Stimulated activated naive CD8-positive, alpha-beta T cell treated with anti-CD3 and anti-CD28 coated beads, Interleukin-15, Interleukin-2, amounts not matched to agents 100 ng/mL and 50 ng/mL, for 24 hours (primary cell): ENCODE measurements around the gene MGST2.
"Not testable (repeated sequence)": the region's sequence is repeated elsewhere in the genome, so short reads cannot be mapped to it uniquely, and the experiment has no call there.

ENCODE experiments used
- H3K27ac Mint-ChIP-seq: one replicate; pipeline ENCODE4 v1.8.0; 2021; ENCODE audit warnings: mild to moderate bottlenecking, mixed read lengths
- H3K27me3 Mint-ChIP-seq: one replicate; pipeline ENCODE4 v1.8.0; 2021; ENCODE audit warnings: mixed read lengths
- H3K36me3 Mint-ChIP-seq: one replicate; pipeline ENCODE4 v1.8.0; 2021; ENCODE audit warnings: low read depth, mixed read lengths
- H3K4me1 Mint-ChIP-seq: one replicate; pipeline ENCODE4 v1.8.0; 2021; ENCODE audit warnings: low read depth, mixed read lengths
- H3K4me3 Mint-ChIP-seq: one replicate; pipeline ENCODE4 v1.8.0; 2021; ENCODE audit warnings: mild to moderate bottlenecking, mixed read lengths
- H3K9me3 Mint-ChIP-seq: one replicate; pipeline ENCODE4 v1.8.0; 2021; ENCODE audit warnings: mixed read lengths

The MGST2 gene

GRCh38 chr4:139665690-139666529 is at the start of gene MGST2:
TSS of gene MGST2 (plus strand) at chr4:139665819. CDS start at chr4:139666020, 201 bp downstream.
- Mint-ChIP-seq H3K27ac (peak within 1 kb of the TSS; percentile 87), H3K4me3 (peak within 1 kb of the TSS; percentile 88), H3K36me3 (no peaks in the 10 kb centered on the region), H3K9me3 (no peaks in the 10 kb centered on the region), H3K27me3 (no peaks in the 10 kb centered on the region), H3K4me1 (peaks cover 20% of the 10 kb centered on the region)

DNA sequence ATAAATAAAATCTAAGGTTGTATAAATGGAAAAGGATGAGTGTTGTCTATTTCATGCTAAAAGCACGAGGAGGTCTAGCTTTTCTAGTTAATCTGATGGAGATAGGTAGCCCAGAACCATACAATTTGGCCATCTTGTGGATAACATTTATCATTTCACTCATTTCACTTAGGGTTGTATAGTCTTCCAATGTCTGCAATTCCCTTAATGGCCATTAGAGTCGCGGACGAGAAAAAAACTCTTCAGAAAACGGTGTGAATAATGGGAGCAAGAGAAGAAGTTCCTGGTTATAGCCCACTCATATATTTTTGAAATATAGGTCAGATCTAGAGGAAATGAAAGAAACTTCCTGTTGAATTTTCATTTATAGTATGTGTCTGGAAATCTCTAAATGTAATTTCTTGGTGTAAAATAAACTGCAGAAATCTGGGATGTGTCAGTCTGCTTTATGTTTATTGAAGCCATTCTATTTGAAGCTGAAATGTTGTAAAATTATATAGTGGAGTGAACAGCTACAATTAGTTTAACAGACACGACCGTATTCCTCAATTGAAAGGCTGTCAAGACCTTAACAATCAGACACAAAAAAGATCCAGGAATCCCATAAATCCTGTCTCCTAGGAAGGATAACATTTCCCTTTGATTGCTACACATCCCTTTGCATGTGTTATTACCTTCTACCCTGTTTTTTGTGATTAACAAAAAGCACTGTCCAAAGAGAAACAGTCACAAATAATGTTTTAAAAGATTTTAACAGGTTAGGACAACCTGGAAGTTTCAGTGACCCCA is 47.7 kb upstream of the MGST2 start:
- no peak overlapping the region for H3K27ac Mint-ChIP-seq
- H3K4me1 Mint-ChIP-seq, result no peaks in the 10 kb centered on the region
- peaks cover 5% of the 10 kb centered on the region for H3K27me3 Mint-ChIP-seq
- no peak overlapping the region for H3K4me3 Mint-ChIP-seq
- H3K36me3 Mint-ChIP-seq, result no peaks in the 10 kb centered on the region
- H3K9me3 Mint-ChIP-seq, result no peaks in the 10 kb centered on the region

DNA sequence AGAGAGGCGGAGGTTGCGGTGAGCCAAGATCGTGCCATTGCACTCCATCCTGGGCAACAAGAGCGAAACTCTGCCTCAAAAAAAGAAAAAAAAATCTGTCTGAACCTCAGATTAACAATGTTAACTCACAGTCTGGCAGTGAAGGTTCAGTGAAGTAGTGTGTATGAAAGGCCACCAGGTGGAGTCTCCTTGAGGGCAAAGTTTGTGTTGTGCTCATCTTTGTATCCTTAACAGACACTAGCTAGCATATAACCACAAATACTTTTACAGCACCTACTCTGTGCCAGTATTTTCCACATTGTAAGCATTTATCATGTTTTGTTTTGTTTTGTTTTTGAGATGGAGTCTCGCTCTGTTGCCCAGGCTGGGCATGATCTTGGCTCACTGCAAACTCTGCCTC is 46.0 kb upstream of the MGST2 start:
- H3K4me1 Mint-ChIP-seq, result no peaks in the 10 kb centered on the region
- H3K27me3 Mint-ChIP-seq, result peaks cover 17% of the 10 kb centered on the region
- no peak overlapping the region for H3K27ac Mint-ChIP-seq
- no peak overlapping the region for H3K4me3 Mint-ChIP-seq
- no peaks in the 10 kb centered on the region for H3K36me3 Mint-ChIP-seq
- H3K9me3 Mint-ChIP-seq, result no peaks in the 10 kb centered on the region

- Mint-ChIP-seq H3K27ac (no peak overlapping the region), H3K9me3 (no peaks in the 10 kb centered on the region), H3K4me1 (no peaks in the 10 kb centered on the region), H3K27me3 (peaks cover 21% of the 10 kb centered on the region), H3K4me3 (no peak overlapping the region), H3K36me3 (no peaks in the 10 kb centered on the region)
Measured at GRCh38 chr4:139622901-139623381, 42.7 kb upstream of the MGST2 start.

GRCh38 chr4:139624441-139625092 is 41.1 kb upstream of the MGST2 start:
- Mint-ChIP-seq H3K36me3 (no peaks in the 10 kb centered on the region), H3K4me3 (no peak overlapping the region), H3K4me1 (no peaks in the 10 kb centered on the region), H3K27ac (no peak overlapping the region), H3K9me3 (no peaks in the 10 kb centered on the region), H3K27me3 (peaks cover 21% of the 10 kb centered on the region)

DNA sequence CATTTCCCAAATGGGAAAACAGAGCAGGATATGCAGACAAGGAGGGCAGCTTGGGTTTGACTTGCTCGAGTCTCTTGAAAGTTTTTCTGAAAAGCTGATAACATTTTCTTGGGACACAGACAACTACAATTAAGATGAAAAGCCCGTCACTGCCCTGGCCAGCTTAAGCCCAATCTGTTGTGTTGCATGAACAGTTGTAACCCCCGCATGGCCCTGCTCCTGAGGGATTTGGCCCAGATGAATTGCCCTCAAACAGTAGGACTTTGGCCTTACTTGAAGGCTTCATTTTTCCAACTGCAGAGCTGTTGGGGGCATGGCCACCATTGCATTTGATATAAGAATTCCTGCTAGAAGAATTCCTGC is 40.5 kb upstream of the MGST2 start:
- H3K4me3 Mint-ChIP-seq, result no peak overlapping the region
- H3K9me3 Mint-ChIP-seq, result no peaks in the 10 kb centered on the region
- H3K36me3 Mint-ChIP-seq, result no peaks in the 10 kb centered on the region
- H3K27ac Mint-ChIP-seq, result no peak overlapping the region
- no peaks in the 10 kb centered on the region for H3K4me1 Mint-ChIP-seq
- peaks cover 21% of the 10 kb centered on the region for H3K27me3 Mint-ChIP-seq

- no peak overlapping the region for H3K27ac Mint-ChIP-seq
- no peaks in the 10 kb centered on the region for H3K36me3 Mint-ChIP-seq
- H3K27me3 Mint-ChIP-seq, result peaks cover 21% of the 10 kb centered on the region
- no peaks in the 10 kb centered on the region for H3K9me3 Mint-ChIP-seq
- H3K4me1 Mint-ChIP-seq, result no peaks in the 10 kb centered on the region
- H3K4me3 Mint-ChIP-seq, result no peak overlapping the region
Measured at GRCh38 chr4:139625482-139625881, 40.1 kb upstream of the MGST2 start.

DNA sequence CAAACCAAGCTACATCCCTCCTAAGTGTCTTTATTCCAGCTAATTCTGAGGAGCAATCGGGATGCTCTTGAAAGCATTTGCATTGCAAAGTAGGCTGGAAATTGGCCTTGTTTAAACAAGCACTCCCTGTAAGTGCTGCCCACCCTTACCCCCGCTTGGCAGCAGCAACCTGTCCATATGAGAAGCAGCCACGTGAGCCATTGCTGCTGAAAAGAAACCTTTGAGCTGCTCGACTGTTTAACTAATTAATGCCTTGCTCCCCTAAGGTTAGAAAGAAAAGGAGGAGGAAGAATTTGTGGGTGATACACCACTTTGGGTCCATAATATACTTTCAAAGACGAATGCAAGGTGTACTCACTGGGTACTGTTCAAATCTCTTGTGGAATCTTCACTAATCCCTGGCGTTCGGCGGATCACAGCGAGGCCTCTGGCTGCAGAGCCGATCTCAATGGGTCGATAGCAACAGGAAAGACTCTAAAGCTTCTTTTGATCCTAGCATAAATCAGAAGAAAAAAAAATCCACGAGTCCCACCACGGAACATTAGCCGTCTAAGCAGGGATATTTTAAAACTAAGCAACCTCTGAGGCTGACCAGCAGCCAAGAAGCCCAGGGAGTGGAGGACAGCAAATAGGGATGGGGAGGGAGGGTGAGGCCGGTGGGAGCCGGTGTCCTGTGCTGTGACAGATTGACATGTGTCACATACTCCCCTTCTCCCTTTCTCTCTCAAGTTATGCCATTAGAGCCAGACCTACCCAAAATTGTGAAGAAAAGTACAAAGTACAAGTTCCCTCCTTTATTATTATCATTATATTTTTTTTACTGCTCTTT is 37.2 kb upstream of the MGST2 start:
- no peaks in the 10 kb centered on the region for H3K36me3 Mint-ChIP-seq
- no peaks in the 10 kb centered on the region for H3K4me1 Mint-ChIP-seq
- H3K9me3 Mint-ChIP-seq, result no peaks in the 10 kb centered on the region
- no peak overlapping the region for H3K27ac Mint-ChIP-seq
- peaks cover 11% of the 10 kb centered on the region for H3K27me3 Mint-ChIP-seq
- no peak overlapping the region for H3K4me3 Mint-ChIP-seq

GRCh38 chr4:139629436-139630125 is 36.0 kb upstream of the MGST2 start:
- H3K27ac Mint-ChIP-seq, result no peak overlapping the region
- no peaks in the 10 kb centered on the region for H3K4me1 Mint-ChIP-seq
- no peaks in the 10 kb centered on the region for H3K9me3 Mint-ChIP-seq
- H3K4me3 Mint-ChIP-seq, result no peak overlapping the region
- peaks cover 12% of the 10 kb centered on the region for H3K27me3 Mint-ChIP-seq
- H3K36me3 Mint-ChIP-seq, result no peaks in the 10 kb centered on the region

GRCh38 chr4:139630126-139630495 is 35.5 kb upstream of the MGST2 start:
- H3K36me3 Mint-ChIP-seq, result no peaks in the 10 kb centered on the region
- no peaks in the 10 kb centered on the region for H3K4me1 Mint-ChIP-seq
- H3K9me3 Mint-ChIP-seq, result no peaks in the 10 kb centered on the region
- H3K4me3 Mint-ChIP-seq, result no peak overlapping the region
- peaks cover 12% of the 10 kb centered on the region for H3K27me3 Mint-ChIP-seq
- no peak overlapping the region for H3K27ac Mint-ChIP-seq

DNA sequence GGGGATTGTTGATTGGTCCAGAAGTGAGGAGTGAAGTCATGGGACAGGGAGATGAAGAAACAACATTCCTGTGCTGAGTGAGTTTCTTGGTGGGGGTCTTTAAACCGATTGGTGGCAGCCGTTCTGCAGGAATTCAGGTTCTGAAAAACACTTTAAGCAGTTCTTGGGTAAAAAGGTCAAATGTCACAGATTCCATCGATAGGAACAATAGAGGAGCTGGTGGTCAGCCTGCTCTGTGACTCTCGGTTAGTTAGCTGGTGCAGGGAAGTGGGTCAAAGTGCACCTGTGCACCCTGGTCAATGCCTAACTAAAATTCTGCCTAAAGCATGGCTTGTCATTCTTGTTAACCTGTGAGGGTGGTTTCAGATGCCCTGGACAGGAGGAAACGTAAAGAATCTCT is 34.6 kb upstream of the MGST2 start:
- Mint-ChIP-seq H3K27ac (no peak overlapping the region), H3K36me3 (no peaks in the 10 kb centered on the region), H3K27me3 (peaks cover 16% of the 10 kb centered on the region), H3K9me3 (no peaks in the 10 kb centered on the region), H3K4me3 (no peak overlapping the region), H3K4me1 (no peaks in the 10 kb centered on the region)

- Mint-ChIP-seq H3K9me3 (no peaks in the 10 kb centered on the region), H3K27me3 (peaks cover 12% of the 10 kb centered on the region), H3K4me1 (no peaks in the 10 kb centered on the region), H3K36me3 (no peaks in the 10 kb centered on the region), H3K4me3 (no peak overlapping the region), H3K27ac (no peak overlapping the region)
Measured at GRCh38 chr4:139631791-139632190, 33.8 kb upstream of the MGST2 start.

DNA sequence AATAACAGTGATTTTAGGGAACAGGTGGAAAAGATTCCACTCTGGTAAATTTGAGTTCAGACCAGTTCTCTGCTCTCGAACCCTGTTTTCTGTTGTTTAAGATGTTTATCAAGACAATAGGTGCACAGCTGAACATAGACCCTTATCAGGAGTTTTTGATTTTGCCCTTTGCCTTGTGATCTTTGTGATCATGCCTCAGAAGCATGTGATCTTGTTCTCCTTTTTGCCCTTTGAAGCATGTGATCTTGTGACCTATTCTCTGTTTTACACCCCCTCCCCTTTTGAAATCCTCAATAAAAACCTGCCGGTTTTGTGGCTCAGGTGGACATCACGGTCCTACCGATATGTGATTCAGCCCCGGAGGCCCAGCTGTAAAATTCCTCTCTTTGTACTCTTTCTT is 32.9 kb upstream of the MGST2 start:
- H3K9me3 Mint-ChIP-seq, H3K27ac Mint-ChIP-seq, H3K36me3 Mint-ChIP-seq, H3K4me1 Mint-ChIP-seq, H3K4me3 Mint-ChIP-seq: not testable (repeated sequence)
- peaks cover 12% of the 10 kb centered on the region for H3K27me3 Mint-ChIP-seq

- no peak overlapping the region for H3K27ac Mint-ChIP-seq
- peaks cover 12% of the 10 kb centered on the region for H3K27me3 Mint-ChIP-seq
- H3K36me3 Mint-ChIP-seq, result no peaks in the 10 kb centered on the region
- no peaks in the 10 kb centered on the region for H3K4me1 Mint-ChIP-seq
- H3K4me3 Mint-ChIP-seq, result no peak overlapping the region
- peaks cover 9% of the 10 kb centered on the region for H3K9me3 Mint-ChIP-seq
Measured at GRCh38 chr4:139633195-139633594, 32.4 kb upstream of the MGST2 start.
